Activated T-helper 1 cell treated with anti-CD3 and anti-CD28 coated beads, Interleukin-12 subunit alpha, Interleukin-12 subunit beta, Interleukin-2, Interleukin-4 antibody, amounts not matched to agents 30 ng/mL and 10 ng/mL and 1 ng/mL, durations not matched to agents 14 hours and 24 hours and 36 hours (primary cell): Measurements from ENCODE around the gene ERICH6. TPM values are rescaled to one million over a fixed set of nuclear protein-coding genes. Genes with fewer than 3 reads are reported as not detected.

ENCODE experiments used
- DNase-seq: peaks from one replicate; pipeline ENCODE4 v3.0.0; 2021; ENCODE audit warnings: low spot score
- H3K27ac Mint-ChIP-seq: one replicate; pipeline ENCODE4 v1.8.0; 2021; ENCODE audit warnings: mild to moderate bottlenecking, mixed read lengths
- H3K27me3 Mint-ChIP-seq: one replicate; pipeline ENCODE4 v1.8.0; 2022; ENCODE audit warnings: mild to moderate bottlenecking, moderate library complexity, mixed read lengths; ENCODE audit not compliant: insufficient read depth
- H3K36me3 Mint-ChIP-seq: one replicate; pipeline ENCODE4 v1.8.0; 2021; ENCODE audit warnings: low read depth, mixed read lengths
- H3K4me1 Mint-ChIP-seq: one replicate; pipeline ENCODE4 v1.8.0; 2021; ENCODE audit warnings: low read depth, mixed read lengths
- H3K4me3 Mint-ChIP-seq: one replicate; pipeline ENCODE4 v1.8.0; 2021; ENCODE audit warnings: mild to moderate bottlenecking, moderate library complexity, mixed read lengths
- H3K9me3 Mint-ChIP-seq: one replicate; pipeline ENCODE4 v1.8.0; 2021; ENCODE audit warnings: mixed read lengths
- intact Hi-C: fragments of 100-400 bp; cut with micrococcal nuclease; formaldehyde crosslinking; loops from one replicate; pipeline ENCODE4 v1.15.1; 2024
- total RNA-seq: library from RNA; stranded (reverse); gene quantifications from 2 replicates; pipeline ENCODE4 v1.2.3, GENCODE V29; 2022

Gene ERICH6
- total RNA-seq, 1 donor from 2014 or later, result not detected

GRCh38 chr3:150733373-150733935 lies 29.7 kb upstream of the ERICH6 start:
- no peak for DNase-seq

GRCh38 chr3:150729682-150730360 lies 26.1 kb upstream of the ERICH6 start:
- no peak for DNase-seq
- intact Hi-C loops, result loop anchor here (10.0 kb wide), 1 partner anchor 1475 kb away; no protein-coding TSS in a partner anchor
- Mint-ChIP-seq H3K4me3 (no peak overlapping the region), H3K27me3 (no peaks in the 10 kb centered on the region), H3K9me3 (no peaks in the 10 kb centered on the region), H3K4me1 (peaks cover 27% of the 10 kb centered on the region), H3K27ac (no peak overlapping the region), H3K36me3 (peaks cover 9% of the 10 kb centered on the region)

More at GRCh38 chr3:150733373-150733935, 29.7 kb upstream of the ERICH6 start:
- H3K36me3 Mint-ChIP-seq, result peaks cover 31% of the 10 kb centered on the region
- intact Hi-C loops, result loop anchor here (10.0 kb wide), 1 partner anchor 1471 kb away; no protein-coding TSS in a partner anchor
- peak overlapping the region; percentile 31 for H3K27ac Mint-ChIP-seq
- peaks cover 56% of the 10 kb centered on the region for H3K4me1 Mint-ChIP-seq
- H3K9me3 Mint-ChIP-seq, result no peaks in the 10 kb centered on the region
- H3K4me3 Mint-ChIP-seq, result no peak overlapping the region
- H3K27me3 Mint-ChIP-seq, result no peaks in the 10 kb centered on the region

GRCh38 chr3:150727653-150728502 lies 24.2 kb upstream of the ERICH6 start:
- intact Hi-C loops, result no loop called here
- Mint-ChIP-seq H3K27me3 (no peaks in the 10 kb centered on the region), H3K9me3 (no peaks in the 10 kb centered on the region), H3K27ac (no peak overlapping the region), H3K36me3 (peaks cover 2% of the 10 kb centered on the region), H3K4me3 (no peak overlapping the region), H3K4me1 (peaks cover 28% of the 10 kb centered on the region)
- no peak for DNase-seq

GRCh38 chr3:150725548-150725947 lies 21.8 kb upstream of the ERICH6 start:
- no peaks in the 10 kb centered on the region for H3K27me3 Mint-ChIP-seq
- no peaks in the 10 kb centered on the region for H3K9me3 Mint-ChIP-seq
- H3K27ac Mint-ChIP-seq, result no peak overlapping the region
- no peak overlapping the region for H3K4me3 Mint-ChIP-seq
- intact Hi-C loops, result no loop called here
- peaks cover 2% of the 10 kb centered on the region for H3K36me3 Mint-ChIP-seq
- DNase-seq, result no peak
- peaks cover 43% of the 10 kb centered on the region for H3K4me1 Mint-ChIP-seq

- peaks cover 53% of the 10 kb centered on the region for H3K4me1 Mint-ChIP-seq
- H3K27ac Mint-ChIP-seq, result no peak overlapping the region
- no peak for DNase-seq
- H3K36me3 Mint-ChIP-seq, result peaks cover 2% of the 10 kb centered on the region
- H3K4me3 Mint-ChIP-seq, result no peak overlapping the region
- intact Hi-C loops, result loop anchor here (5.0 kb wide), 1 partner anchor 363 kb away; the partner anchor contains the start of gene MED12L
- H3K9me3 Mint-ChIP-seq, result no peaks in the 10 kb centered on the region
- H3K27me3 Mint-ChIP-seq, result no peaks in the 10 kb centered on the region
These were observed 20.2 kb upstream of the ERICH6 start for GRCh38 chr3:150723946-150724345.

GRCh38 chr3:150722267-150722666 lies 18.5 kb upstream of the ERICH6 start:
- H3K4me3 Mint-ChIP-seq, result no peak overlapping the region
- no peaks in the 10 kb centered on the region for H3K9me3 Mint-ChIP-seq
- H3K36me3 Mint-ChIP-seq, result peaks cover 2% of the 10 kb centered on the region
- H3K27me3 Mint-ChIP-seq, result no peaks in the 10 kb centered on the region
- peaks cover 46% of the 10 kb centered on the region for H3K4me1 Mint-ChIP-seq
- H3K27ac Mint-ChIP-seq, result peak overlapping the region; percentile 52
- intact Hi-C loops, result loop anchor here (5.0 kb wide), 1 partner anchor 365 kb away; the partner anchor contains the start of gene MED12L
- DNase-seq, result no peak

GRCh38 chr3:150721285-150722130 lies 17.8 kb upstream of the ERICH6 start:
- Mint-ChIP-seq H3K27me3 (no peaks in the 10 kb centered on the region), H3K4me1 (peaks cover 46% of the 10 kb centered on the region), H3K27ac (no peak overlapping the region), H3K9me3 (no peaks in the 10 kb centered on the region), H3K36me3 (peaks cover under 1% of the 10 kb centered on the region), H3K4me3 (no peak overlapping the region)
- no peak for DNase-seq
- intact Hi-C loops, result loop anchor here (1.0 to 5.0 kb wide), 8 partner anchors 17 to 425 kb away; partner anchors contain the start of genes ERICH6 and MED12L

GRCh38 chr3:150720444-150720843 lies 16.7 kb upstream of the ERICH6 start:
- Mint-ChIP-seq H3K9me3 (peaks cover under 1% of the 10 kb centered on the region), H3K27me3 (no peaks in the 10 kb centered on the region), H3K4me1 (peaks cover 46% of the 10 kb centered on the region), H3K27ac (no peak overlapping the region), H3K4me3 (no peak overlapping the region), H3K36me3 (no peaks in the 10 kb centered on the region)
- DNase-seq, result no peak
- intact Hi-C loops, result loop anchor here (2.0 to 5.0 kb wide), 2 partner anchors 192 to 367 kb away; partner anchors contain the start of gene MED12L

- no peak overlapping the region for H3K27ac Mint-ChIP-seq
- no peak overlapping the region for H3K4me3 Mint-ChIP-seq
- no peak for DNase-seq
- no peaks in the 10 kb centered on the region for H3K4me1 Mint-ChIP-seq
- intact Hi-C loops, result no loop called here
- peaks cover 8% of the 10 kb centered on the region for H3K27me3 Mint-ChIP-seq
- H3K9me3 Mint-ChIP-seq, result peaks cover 29% of the 10 kb centered on the region
- H3K36me3 Mint-ChIP-seq, result peaks cover 19% of the 10 kb centered on the region
These were observed 6.4 kb upstream of the ERICH6 start for GRCh38 chr3:150710097-150710496.

- Mint-ChIP-seq H3K27ac (peak overlapping the region; percentile 99), H3K27me3 (no peaks in the 10 kb centered on the region), H3K36me3 (peaks cover 5% of the 10 kb centered on the region), H3K9me3 (peaks cover 5% of the 10 kb centered on the region), H3K4me3 (peak overlapping the region; percentile 93), H3K4me1 (peaks cover 23% of the 10 kb centered on the region)
- no peak for DNase-seq
- intact Hi-C loops, result loop anchor here (1.0 to 5.0 kb wide), 8 partner anchors 18 to 296 kb away; partner anchors contain the start of genes EIF2A, SELENOT, SERP1 and SIAH2
These were observed 393 bp downstream of the ERICH6 start for GRCh38 chr3:150703299-150703755.

- no peak overlapping the region for H3K4me3 Mint-ChIP-seq
- H3K36me3 Mint-ChIP-seq, result no peaks in the 10 kb centered on the region
- intact Hi-C loops, result no loop called here
- H3K9me3 Mint-ChIP-seq, result peaks cover 4% of the 10 kb centered on the region
- DNase-seq, result no peak
- peaks cover 23% of the 10 kb centered on the region for H3K4me1 Mint-ChIP-seq
- H3K27me3 Mint-ChIP-seq, result peaks cover 5% of the 10 kb centered on the region
- H3K27ac Mint-ChIP-seq, result no peak overlapping the region
These were observed 4.6 kb downstream of the ERICH6 start for GRCh38 chr3:150699068-150699639.
